OCI-LY1 (cell line): ENCODE results near the gene KLRD1.

Experiments used
- EZH2 ChIP-seq: fragments of 200-600 bp; sonication (generic), shearing (Covaris generic); IDR thresholded peaks from 2 replicates; pipeline ENCODE4 v1.8.0; 2017; ENCODE audit warnings: borderline replicate concordance, mixed run types, mild to moderate bottlenecking, antibody characterized with exemption, low read length, moderate library complexity, mixed read lengths
- TF ChIP-seq, protein P1 (sequence below): fragments of 200-600 bp; sonication (generic), shearing (Covaris generic); IDR thresholded peaks from 2 replicates; pipeline ENCODE4 v1.5.1; 2017; ENCODE audit warnings: mild to moderate bottlenecking, antibody characterized with exemption, low read length, moderate library complexity, mixed read lengths

DNA sequence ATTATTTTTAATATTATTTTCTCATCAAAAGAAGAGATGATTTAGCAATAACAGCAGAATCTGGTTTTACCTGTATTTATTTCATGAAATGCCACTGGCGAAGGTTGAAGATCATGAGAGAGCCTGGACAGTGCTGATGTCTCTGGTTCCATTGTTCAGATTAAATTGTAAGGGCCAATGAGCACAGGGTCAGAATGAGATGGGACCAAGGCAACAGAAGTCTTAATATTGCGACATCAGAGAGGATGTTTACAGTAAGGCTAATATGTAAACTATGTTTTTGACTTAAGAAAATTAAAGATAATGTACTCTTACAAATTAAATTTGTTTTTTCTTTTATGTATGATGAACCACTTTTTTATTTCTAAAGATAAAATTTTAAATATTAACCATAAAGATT is 35.2 kb upstream of the KLRD1 start:
- TF ChIP-seq, protein P1, sequence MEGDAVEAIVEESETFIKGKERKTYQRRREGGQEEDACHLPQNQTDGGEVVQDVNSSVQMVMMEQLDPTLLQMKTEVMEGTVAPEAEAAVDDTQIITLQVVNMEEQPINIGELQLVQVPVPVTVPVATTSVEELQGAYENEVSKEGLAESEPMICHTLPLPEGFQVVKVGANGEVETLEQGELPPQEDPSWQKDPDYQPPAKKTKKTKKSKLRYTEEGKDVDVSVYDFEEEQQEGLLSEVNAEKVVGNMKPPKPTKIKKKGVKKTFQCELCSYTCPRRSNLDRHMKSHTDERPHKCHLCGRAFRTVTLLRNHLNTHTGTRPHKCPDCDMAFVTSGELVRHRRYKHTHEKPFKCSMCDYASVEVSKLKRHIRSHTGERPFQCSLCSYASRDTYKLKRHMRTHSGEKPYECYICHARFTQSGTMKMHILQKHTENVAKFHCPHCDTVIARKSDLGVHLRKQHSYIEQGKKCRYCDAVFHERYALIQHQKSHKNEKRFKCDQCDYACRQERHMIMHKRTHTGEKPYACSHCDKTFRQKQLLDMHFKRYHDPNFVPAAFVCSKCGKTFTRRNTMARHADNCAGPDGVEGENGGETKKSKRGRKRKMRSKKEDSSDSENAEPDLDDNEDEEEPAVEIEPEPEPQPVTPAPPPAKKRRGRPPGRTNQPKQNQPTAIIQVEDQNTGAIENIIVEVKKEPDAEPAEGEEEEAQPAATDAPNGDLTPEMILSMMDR, result no peak
- no peak for TF ChIP-seq EZH2
